SU-DHL-6 (cell line): ENCODE measurements around the gene COL27A1.

ENCODE experiments used
- CTCF ChIP-seq: fragments of 200-600 bp; sonication (generic); IDR thresholded peaks from one replicate; pipeline ENCODE4 v1.5.1; 2017; ENCODE audit warnings: antibody characterized with exemption, mild to moderate bottlenecking, low read length, moderate library complexity; ENCODE audit not compliant: insufficient read depth, poor library complexity, severe bottlenecking
- EZH2phosphoT487 ChIP-seq: fragments of 200-600 bp; sonication (generic), shearing (Covaris generic); conservative IDR thresholded peaks from 2 replicates; pipeline ENCODE4 v1.6.1; 2018; ENCODE audit warnings: mild to moderate bottlenecking, antibody characterized with exemption, low read length, moderate library complexity, mixed read lengths

- no peak for TF ChIP-seq CTCF
- TF ChIP-seq EZH2phosphoT487 = no peak
Measured at GRCh38 chr9:114236391-114237138, 81.2 kb downstream of the COL27A1 start.
